HG02678 (cell line): ENCODE results near the gene ADAD2.

Experiments
- ATAC-seq: cut with Tn5 transposase; IDR thresholded peaks from one replicate; pipeline ENCODE4 v1.9.1; 2021; ENCODE audit warnings: mild to moderate bottlenecking, moderate library complexity; ENCODE audit not compliant: unreplicated experiment

ADAD2 gene

GRCh38 chr16:84244728-84245127 is 53.8 kb downstream of the ADAD2 start:
- ATAC-seq = no peak

- no peak for ATAC-seq
These were observed 55.2 kb downstream of the ADAD2 start for GRCh38 chr16:84245956-84246678.

GRCh38 chr16:84246679-84247077 is 55.7 kb downstream of the ADAD2 start:
- no peak for ATAC-seq
